CD4-positive, CD25-positive, alpha-beta regulatory T cell (primary cell): Measurements from ENCODE around the gene PALLD. TPM values are rescaled to one million over a fixed set of nuclear protein-coding genes. Genes with fewer than 3 reads are reported as not detected.

ENCODE experiments used
- ATAC-seq, 2 donors: fragments of 150-1000 bp; cut with Tn5 transposase; one replicate each; pipeline ENCODE4 v1.10.0; 2021; ENCODE audit warnings: low read depth in 2 of 2, moderate number of reproducible peaks in 2 of 2, moderate library complexity in 1 of 2
- DNase-seq, 3 donors: peaks; one replicate each; pipeline versions ENCODE4 v3.0.0 to v3.0.0-alpha.2; 2012 to 2022; ENCODE audit warnings: mixed read lengths in 1 of 3
- H3K27ac ChIP-seq: one replicate; pipeline ENCODE4 v1.7.0; 2013; ENCODE audit warnings: mild to moderate bottlenecking, low read length; ENCODE audit not compliant: insufficient read depth, poor library complexity, severe bottlenecking
- H3K27me3 ChIP-seq: one replicate; pipeline ENCODE4 v1.7.0; 2013; ENCODE audit warnings: low read length; ENCODE audit not compliant: control insufficient read depth, insufficient read depth
- H3K36me3 ChIP-seq: one replicate; pipeline ENCODE4 v1.7.0; 2013; ENCODE audit warnings: mild to moderate bottlenecking, low read length, moderate library complexity; ENCODE audit not compliant: control insufficient read depth, insufficient read depth
- H3K4me1 ChIP-seq: 2 replicates; pipeline ENCODE4 v1.7.0; 2013; ENCODE audit warnings: mild to moderate bottlenecking, low read length; ENCODE audit not compliant: insufficient read depth, control insufficient read depth, poor library complexity, severe bottlenecking
- H3K4me3 ChIP-seq: one replicate; pipeline ENCODE4 v1.7.0; 2013; ENCODE audit warnings: low read depth, mild to moderate bottlenecking, low read length, moderate library complexity
- H3K9me3 ChIP-seq, 2 experiments: 1 replicate in 1 of 2; 2 replicates in 1 of 2; pipeline ENCODE4 v1.7.0; 2013; ENCODE audit warnings: low read length in 2 of 2, mild to moderate bottlenecking in 1 of 2, moderate library complexity in 1 of 2; ENCODE audit not compliant: control insufficient read depth in 2 of 2
- H3K27ac Mint-ChIP-seq, 3 donors: one replicate each; pipeline ENCODE4 v1.8.0; 2020 to 2022; ENCODE audit warnings: mild to moderate bottlenecking in 3 of 3, mixed read lengths in 3 of 3, moderate library complexity in 2 of 3
- H3K27me3 Mint-ChIP-seq: one replicate; pipeline ENCODE4 v1.8.0; 2022; ENCODE audit warnings: mild to moderate bottlenecking, mixed read lengths
- H3K36me3 Mint-ChIP-seq: one replicate; pipeline ENCODE4 v1.8.0; 2020; ENCODE audit warnings: mixed read lengths
- H3K4me1 Mint-ChIP-seq, 4 donors: one replicate each; pipeline ENCODE4 v1.8.0; 2020 to 2022; ENCODE audit warnings: mixed read lengths in 4 of 4, mild to moderate bottlenecking in 1 of 4
- H3K4me3 Mint-ChIP-seq, 4 donors: one replicate each; pipeline ENCODE4 v1.8.0; 2020 to 2022; ENCODE audit warnings: mild to moderate bottlenecking in 4 of 4, mixed read lengths in 4 of 4, moderate library complexity in 3 of 4
- H3K9me3 Mint-ChIP-seq, 7 donors: one replicate each; pipeline ENCODE4 v1.8.0; 2020 to 2022; ENCODE audit warnings: mixed read lengths in 7 of 7, mild to moderate bottlenecking in 3 of 7, moderate library complexity in 2 of 7
- polyA plus RNA-seq, 4 donors: library from polyadenylated mRNA; unstranded; fragments of 300-500 nt; fragmentation: Illumina TruSeq; gene quantifications; one replicate each; pipeline ENCODE4 v1.2.3, GENCODE V29; 2021
- total RNA-seq: library from RNA; stranded (reverse); gene quantifications from one replicate; pipeline ENCODE4 v1.2.3, GENCODE V29; 2022

The PALLD gene
- total and polyA plus RNA-seq, 5 donors from 2014 or later = 0.37 to 1.9 (median 0.76) TPM; not detected in 1

- Mint-ChIP-seq H3K27me3 (peaks cover 13% of the 10 kb centered on the region), H3K4me3 (no peak overlapping the region), H3K4me1 (no peaks in the 10 kb centered on the region), H3K27ac (no peak overlapping the region), H3K36me3 (no peaks in the 10 kb centered on the region), H3K9me3 (peaks cover 0 to 3% (median 0%) of the 10 kb centered on the region in 7 donors)
- H3K27ac ChIP-seq = no peak overlapping the region
- peaks cover 3% of the 10 kb centered on the region for H3K27me3 ChIP-seq
- ATAC-seq (no peak), DNase-seq (no peak)
- H3K36me3 ChIP-seq = no peaks in the 10 kb centered on the region
- no peaks in the 10 kb centered on the region for H3K4me1 ChIP-seq
- no peak overlapping the region for H3K4me3 ChIP-seq
- no peaks in the 10 kb centered on the region for H3K9me3 ChIP-seq
Observed at GRCh38 chr4:168622600-168622999, 125.7 kb downstream of the PALLD start.

GRCh38 chr4:168623011-168623410 is 126.2 kb downstream of the PALLD start:
- H3K9me3 Mint-ChIP-seq = peaks cover 0 to 3% (median 0%) of the 10 kb centered on the region in 7 donors
- H3K27me3 Mint-ChIP-seq = peaks cover 13% of the 10 kb centered on the region

DNA sequence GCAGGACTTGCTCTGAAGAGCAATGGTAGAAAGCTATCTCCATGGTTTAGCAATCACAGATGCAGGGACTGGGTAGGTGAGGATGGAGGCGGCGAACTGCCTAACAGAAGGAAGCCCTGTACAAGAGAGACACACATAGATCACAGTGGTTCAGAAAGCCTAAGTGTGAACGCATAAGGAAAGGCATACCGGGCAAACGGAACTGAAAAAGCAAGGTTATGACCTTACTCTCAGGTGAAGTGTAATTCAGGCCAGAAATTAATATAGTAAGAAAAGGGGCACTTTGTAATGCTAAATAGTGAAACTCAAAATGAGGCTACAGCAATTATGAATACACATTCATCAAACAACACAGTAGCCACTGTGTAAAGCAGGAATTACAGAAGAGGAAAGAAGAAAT is 126.6 kb downstream of the PALLD start:
- H3K4me1 Mint-ChIP-seq = no peaks in the 10 kb centered on the region
- no peak overlapping the region for H3K4me3 ChIP-seq
- H3K27ac ChIP-seq = no peak overlapping the region
- no peak for DNase-seq
- H3K36me3 ChIP-seq = no peaks in the 10 kb centered on the region
- no peak overlapping the region for H3K27ac Mint-ChIP-seq
- no peaks in the 10 kb centered on the region for H3K36me3 Mint-ChIP-seq
- peaks cover 13% of the 10 kb centered on the region for H3K27me3 Mint-ChIP-seq
- H3K4me3 Mint-ChIP-seq = no peak overlapping the region
- no peak for ATAC-seq
- no peaks in the 10 kb centered on the region for H3K9me3 ChIP-seq
- H3K27me3 ChIP-seq = peaks cover 3% of the 10 kb centered on the region
- H3K9me3 Mint-ChIP-seq = peaks cover 0 to 4% (median 0%) of the 10 kb centered on the region in 7 donors
- no peaks in the 10 kb centered on the region for H3K4me1 ChIP-seq

More at GRCh38 chr4:168623011-168623410, 126.2 kb downstream of the PALLD start:
- no peak overlapping the region for H3K27ac Mint-ChIP-seq
- no peaks in the 10 kb centered on the region for H3K36me3 ChIP-seq
- no peak overlapping the region for H3K4me3 Mint-ChIP-seq
- no peaks in the 10 kb centered on the region for H3K4me1 Mint-ChIP-seq
- H3K4me3 ChIP-seq = no peak overlapping the region
- ATAC-seq = no peak
- DNase-seq = no peak
- no peaks in the 10 kb centered on the region for H3K9me3 ChIP-seq
- no peaks in the 10 kb centered on the region for H3K4me1 ChIP-seq
- H3K27ac ChIP-seq = no peak overlapping the region
- no peaks in the 10 kb centered on the region for H3K36me3 Mint-ChIP-seq
- H3K27me3 ChIP-seq = peaks cover 3% of the 10 kb centered on the region

- Histone ChIP-seq H3K27ac (no peak overlapping the region), H3K4me1 (peaks cover 6% of the 10 kb centered on the region), H3K36me3 (no peaks in the 10 kb centered on the region), H3K27me3 (peaks cover 12% of the 10 kb centered on the region), H3K9me3 (no peaks in the 10 kb centered on the region), H3K4me3 (no peak overlapping the region)
- H3K4me3 Mint-ChIP-seq = no peak overlapping the region
- DNase-seq (no peak), ATAC-seq (no peak)
- peaks cover 0 to 2% (median 0%) of the 10 kb centered on the region in 7 donors for H3K9me3 Mint-ChIP-seq
- H3K27ac Mint-ChIP-seq = no peak overlapping the region
- H3K4me1 Mint-ChIP-seq = peaks cover 0 to 7% (median 4%) of the 10 kb centered on the region in 4 donors
- peaks cover 37% of the 10 kb centered on the region for H3K27me3 Mint-ChIP-seq
- H3K36me3 Mint-ChIP-seq = no peaks in the 10 kb centered on the region
Observed at GRCh38 chr4:168628251-168628650, 131.4 kb downstream of the PALLD start.

DNA sequence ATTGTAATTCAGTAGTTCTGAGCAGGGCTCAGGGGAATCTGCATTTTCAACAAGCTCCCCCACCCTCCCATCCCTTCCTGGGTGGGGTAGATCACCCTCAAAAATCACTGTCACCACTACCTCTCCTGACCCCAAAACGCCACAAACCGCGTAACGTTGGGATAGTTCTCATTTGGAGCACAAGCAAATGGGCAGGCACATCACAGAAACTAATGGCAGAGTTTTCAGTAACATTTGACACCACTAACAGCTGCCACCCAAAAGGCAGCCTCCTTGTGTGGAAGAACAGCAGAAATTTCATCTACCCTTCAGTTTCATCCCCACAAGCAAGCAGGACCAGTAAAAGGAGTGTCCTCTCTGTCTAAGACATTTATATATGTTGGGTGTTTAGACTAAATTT is 132.7 kb downstream of the PALLD start:
- Mint-ChIP-seq H3K4me3 (no peak overlapping the region), H3K27me3 (peaks cover 42% of the 10 kb centered on the region), H3K4me1 (peaks cover 0 to 7% (median 4%) of the 10 kb centered on the region in 4 donors), H3K9me3 (peaks cover 0 to 2% (median 0%) of the 10 kb centered on the region in 7 donors), H3K36me3 (no peaks in the 10 kb centered on the region), H3K27ac (no peak overlapping the region)
- Histone ChIP-seq H3K36me3 (no peaks in the 10 kb centered on the region), H3K27me3 (peaks cover 20% of the 10 kb centered on the region), H3K4me1 (peaks cover 6% of the 10 kb centered on the region), H3K9me3 (no peaks in the 10 kb centered on the region), H3K4me3 (no peak overlapping the region), H3K27ac (no peak overlapping the region)
- DNase-seq = no peak
- ATAC-seq = no peak

GRCh38 chr4:168630445-168631187 is 133.8 kb downstream of the PALLD start:
- Mint-ChIP-seq H3K4me3 (peak overlapping the region in 1 of 4 donors; percentile 69), H3K36me3 (no peaks in the 10 kb centered on the region)

GRCh38 chr4:168631241-168632162 is 134.7 kb downstream of the PALLD start:
- H3K4me3 ChIP-seq = no peak overlapping the region
- H3K4me3 Mint-ChIP-seq = no peak overlapping the region
- peaks cover 6% of the 10 kb centered on the region for H3K4me1 ChIP-seq
- peaks cover 0 to 5% (median 0%) of the 10 kb centered on the region in 7 donors for H3K9me3 Mint-ChIP-seq
- peaks cover 42% of the 10 kb centered on the region for H3K27me3 Mint-ChIP-seq
- no peak overlapping the region for H3K27ac ChIP-seq
- peaks cover 22% of the 10 kb centered on the region for H3K27me3 ChIP-seq
- H3K27ac Mint-ChIP-seq = no peak overlapping the region
- H3K36me3 ChIP-seq = no peaks in the 10 kb centered on the region
- no peaks in the 10 kb centered on the region for H3K36me3 Mint-ChIP-seq
- peaks cover 0 to 7% (median 4%) of the 10 kb centered on the region in 4 donors for H3K4me1 Mint-ChIP-seq
- no peaks in the 10 kb centered on the region for H3K9me3 ChIP-seq
- no peak for DNase-seq
- no peak for ATAC-seq

More at GRCh38 chr4:168630445-168631187, 133.8 kb downstream of the PALLD start:
- Mint-ChIP-seq H3K4me1 (peaks cover 0 to 7% (median 4%) of the 10 kb centered on the region in 4 donors), H3K9me3 (peaks cover 0 to 5% (median 0%) of the 10 kb centered on the region in 7 donors), H3K27ac (no peak overlapping the region), H3K27me3 (peaks cover 42% of the 10 kb centered on the region)
- no peaks in the 10 kb centered on the region for H3K36me3 ChIP-seq
- peaks cover 6% of the 10 kb centered on the region for H3K4me1 ChIP-seq
- H3K27me3 ChIP-seq = peaks cover 22% of the 10 kb centered on the region
- no peaks in the 10 kb centered on the region for H3K9me3 ChIP-seq
- no peak overlapping the region for H3K27ac ChIP-seq
- no peak overlapping the region for H3K4me3 ChIP-seq
- ATAC-seq (no peak), DNase-seq (no peak)
